ENCODE data around the gene COL6A2. TPM values are rescaled to one million over a fixed set of nuclear protein-coding genes. Genes with fewer than 3 reads are reported as not detected.
A peak's percentile ranks its signal among the peaks of the same experiment; 100 is the strongest.

Gene COL6A2
- total and polyA plus RNA-seq, 2 experiments from 2014 or later: 509 to 832 TPM

DNA sequence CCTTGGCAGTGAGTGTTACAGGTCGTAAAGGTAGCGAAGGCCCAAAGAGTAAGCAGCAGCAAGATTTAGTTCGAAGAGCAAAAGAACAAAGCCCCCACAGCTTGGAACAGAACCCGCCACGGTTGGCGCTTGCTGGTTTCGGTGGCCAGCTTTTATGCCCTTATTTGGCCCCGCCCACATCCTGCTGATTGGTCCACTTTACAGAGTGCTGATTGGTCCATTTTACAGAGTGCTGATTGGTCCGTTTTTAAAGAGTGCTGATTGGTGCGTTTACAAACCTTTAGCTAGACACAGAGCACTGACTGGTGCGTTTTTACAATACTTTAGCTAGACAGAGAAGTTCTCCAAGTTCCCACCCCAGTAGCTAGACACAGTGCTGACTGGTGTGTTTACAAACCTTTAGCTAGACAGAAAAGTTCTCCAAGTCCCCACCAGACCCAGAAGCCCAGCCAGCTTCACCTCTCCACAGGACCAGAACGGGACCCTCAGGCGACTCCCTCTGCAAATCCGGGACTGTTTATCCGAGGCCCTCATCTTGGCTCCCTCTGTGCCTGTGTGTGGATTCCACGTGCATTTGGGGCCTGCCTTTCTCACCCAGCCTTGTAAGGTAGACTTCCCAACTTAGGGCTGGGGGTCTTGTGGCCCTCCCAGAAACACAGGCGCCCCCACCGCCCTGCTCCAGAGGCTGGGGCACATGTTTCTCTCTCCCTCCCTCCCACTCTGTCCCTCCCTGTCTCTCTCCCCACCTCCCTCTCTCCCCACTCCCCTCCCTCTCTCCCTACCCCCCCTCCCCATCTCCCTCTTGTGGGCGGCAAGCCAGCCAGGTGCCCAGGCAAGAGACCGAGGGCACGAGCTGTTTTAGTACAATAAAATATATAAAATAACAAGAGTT is 44.9 kb downstream of the COL6A2 start:
- H3K4me3 ChIP-seq: no peak overlapping the region
- H3K27ac ChIP-seq: peak overlapping the region; percentile 76
- H3K27me3 ChIP-seq: no peaks in the 10 kb centered on the region
- H3K4me1 ChIP-seq (ENCODE audit: insufficient read depth): peaks cover 8% of the 10 kb centered on the region
- H4K20me1 ChIP-seq (ENCODE audit: insufficient read depth, poor library complexity, severe bottlenecking): no peaks in the 10 kb centered on the region
- H3K9me2 ChIP-seq (replicated peaks; ENCODE audit: insufficient read depth): no peaks in the 10 kb centered on the region
- H3K4me2 ChIP-seq: peak overlapping the region; percentile 80
- WGBS (ENCODE audit: low lambda C conversion rate, missing lambda C conversion rate): 83% methylated on average over 19 of the region's 21 CpGs
- no peaks in the 10 kb centered on the region for H3K36me3 ChIP-seq (replicated peaks; ENCODE audit: insufficient read depth, low read depth)
- no peaks in the 10 kb centered on the region for H3K79me2 ChIP-seq
- TF ChIP-seq EZH2phosphoT487 (IDR thresholded peaks at IDR 0.05; ENCODE audit: low read depth, severe bottlenecking, unreplicated experiment): no peak
- TF ChIP-seq EZH2 (IDR thresholded peaks at IDR 0.05; ENCODE audit: borderline replicate concordance): no peak
- TF ChIP-seq, protein P1, sequence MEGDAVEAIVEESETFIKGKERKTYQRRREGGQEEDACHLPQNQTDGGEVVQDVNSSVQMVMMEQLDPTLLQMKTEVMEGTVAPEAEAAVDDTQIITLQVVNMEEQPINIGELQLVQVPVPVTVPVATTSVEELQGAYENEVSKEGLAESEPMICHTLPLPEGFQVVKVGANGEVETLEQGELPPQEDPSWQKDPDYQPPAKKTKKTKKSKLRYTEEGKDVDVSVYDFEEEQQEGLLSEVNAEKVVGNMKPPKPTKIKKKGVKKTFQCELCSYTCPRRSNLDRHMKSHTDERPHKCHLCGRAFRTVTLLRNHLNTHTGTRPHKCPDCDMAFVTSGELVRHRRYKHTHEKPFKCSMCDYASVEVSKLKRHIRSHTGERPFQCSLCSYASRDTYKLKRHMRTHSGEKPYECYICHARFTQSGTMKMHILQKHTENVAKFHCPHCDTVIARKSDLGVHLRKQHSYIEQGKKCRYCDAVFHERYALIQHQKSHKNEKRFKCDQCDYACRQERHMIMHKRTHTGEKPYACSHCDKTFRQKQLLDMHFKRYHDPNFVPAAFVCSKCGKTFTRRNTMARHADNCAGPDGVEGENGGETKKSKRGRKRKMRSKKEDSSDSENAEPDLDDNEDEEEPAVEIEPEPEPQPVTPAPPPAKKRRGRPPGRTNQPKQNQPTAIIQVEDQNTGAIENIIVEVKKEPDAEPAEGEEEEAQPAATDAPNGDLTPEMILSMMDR (IDR thresholded peaks at IDR 0.05; ENCODE audit: poor library complexity): no peak
- H2AFZ ChIP-seq: no peak overlapping the region
- DNase-seq (ENCODE audit: low spot score): no peak
- H3K9me3 ChIP-seq (ENCODE audit: low read depth): no peaks in the 10 kb centered on the region

DNA sequence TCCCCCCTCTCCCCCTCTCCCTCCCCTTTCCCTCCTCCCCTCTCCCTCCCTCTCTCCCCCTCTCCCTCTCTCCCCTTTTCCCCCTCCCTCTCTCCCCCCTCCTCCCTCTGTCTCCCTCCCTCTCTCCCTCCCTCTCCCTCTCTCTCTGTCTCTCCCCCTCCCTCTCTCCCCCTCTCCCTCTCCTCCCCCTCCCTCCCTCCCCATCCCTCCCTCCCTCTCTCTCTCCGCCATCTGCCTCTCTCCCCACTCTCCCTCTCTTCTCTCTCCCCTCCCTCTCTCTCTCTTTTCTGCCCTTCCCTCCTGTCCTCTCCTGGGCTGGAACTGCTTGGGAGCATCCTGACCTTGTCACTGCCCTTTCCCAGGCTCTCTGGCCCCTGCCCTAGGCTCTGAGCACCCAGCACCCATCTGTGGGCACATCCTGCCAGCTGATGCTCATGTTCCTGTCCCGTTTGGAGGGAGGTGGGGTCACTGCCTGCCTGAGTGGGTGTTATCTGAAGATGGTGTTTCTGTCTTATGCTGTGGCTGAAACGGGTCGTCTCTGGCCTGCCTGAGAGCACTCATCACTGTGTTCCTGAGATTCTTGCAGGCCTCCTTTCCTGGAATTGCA is 46.7 kb downstream of the COL6A2 start:
- 32% methylated on average over 3 of the region's 4 CpGs for WGBS (ENCODE audit: low lambda C conversion rate, missing lambda C conversion rate)
- no peak overlapping the region for H3K4me2 ChIP-seq

DNA sequence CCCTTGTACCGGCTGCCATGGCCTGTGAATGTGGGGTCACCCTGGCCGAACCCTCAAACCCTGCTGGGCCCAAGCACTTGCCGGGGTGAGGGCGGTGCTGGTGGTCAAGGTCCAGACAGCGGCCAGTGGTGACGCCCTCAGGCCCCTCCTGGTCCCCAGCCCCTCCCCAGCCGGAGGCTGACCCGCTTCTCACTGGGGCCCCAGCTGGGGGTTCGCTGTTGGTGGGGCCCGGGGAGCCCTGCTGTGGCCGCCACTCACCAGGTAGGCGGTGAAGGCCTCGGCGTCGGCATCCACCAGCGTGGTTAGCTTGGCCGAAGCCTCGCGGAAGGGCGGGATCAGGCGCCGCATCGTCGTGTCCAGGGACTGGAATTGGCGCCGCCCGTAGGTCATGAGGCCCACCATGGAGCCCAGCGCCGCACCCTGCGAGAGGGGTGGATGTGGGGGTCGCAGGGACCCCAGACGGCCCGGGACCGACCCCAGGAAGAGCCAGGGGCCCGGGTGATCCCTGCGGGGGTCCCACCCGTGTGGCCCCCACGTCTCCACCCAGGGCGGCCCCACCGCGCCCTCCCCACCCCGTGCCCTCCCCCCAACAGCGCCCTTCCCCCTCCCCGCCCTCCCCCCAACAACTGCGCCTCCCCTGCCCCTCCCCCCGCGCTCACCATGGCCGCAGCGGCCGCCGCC is 47.4 kb downstream of the COL6A2 start:
- DNase-seq (ENCODE audit: low spot score): no peak
- Histone ChIP-seq H3K79me2 (no peaks in the 10 kb centered on the region), H3K4me3 (no peak overlapping the region), H3K9me2 (replicated peaks; ENCODE audit: insufficient read depth) (no peaks in the 10 kb centered on the region), H3K4me2 (no peak overlapping the region), H3K36me3 (replicated peaks; ENCODE audit: insufficient read depth, low read depth) (no peaks in the 10 kb centered on the region), H3K9me3 (ENCODE audit: low read depth) (no peaks in the 10 kb centered on the region), H2AFZ (no peak overlapping the region), H3K27me3 (no peaks in the 10 kb centered on the region), H3K27ac (no peak overlapping the region), H4K20me1 (ENCODE audit: insufficient read depth, poor library complexity, severe bottlenecking) (no peaks in the 10 kb centered on the region), H3K4me1 (ENCODE audit: insufficient read depth) (peaks cover 8% of the 10 kb centered on the region)
- no peak for TF ChIP-seq EZH2phosphoT487 (IDR thresholded peaks at IDR 0.05; ENCODE audit: low read depth, severe bottlenecking, unreplicated experiment)
- TF ChIP-seq, protein P1 (IDR thresholded peaks at IDR 0.05; ENCODE audit: poor library complexity): no peak
- no peak for TF ChIP-seq EZH2 (IDR thresholded peaks at IDR 0.05; ENCODE audit: borderline replicate concordance)
- WGBS (ENCODE audit: low lambda C conversion rate, missing lambda C conversion rate): 95% methylated on average over 12 of the region's 51 CpGs

More for the DNA sequence above, 46.7 kb downstream of the COL6A2 start:
- Histone ChIP-seq H3K9me2 (replicated peaks; ENCODE audit: insufficient read depth) (no peaks in the 10 kb centered on the region), H2AFZ (no peak overlapping the region), H4K20me1 (ENCODE audit: insufficient read depth, poor library complexity, severe bottlenecking) (no peaks in the 10 kb centered on the region), H3K9me3 (ENCODE audit: low read depth) (no peaks in the 10 kb centered on the region), H3K36me3 (replicated peaks; ENCODE audit: insufficient read depth, low read depth) (no peaks in the 10 kb centered on the region), H3K79me2 (no peaks in the 10 kb centered on the region), H3K4me1 (ENCODE audit: insufficient read depth) (peaks cover 8% of the 10 kb centered on the region), H3K27ac (no peak overlapping the region), H3K4me3 (no peak overlapping the region), H3K27me3 (no peaks in the 10 kb centered on the region)
- no peak for DNase-seq (ENCODE audit: low spot score)
- TF ChIP-seq EZH2phosphoT487 (IDR thresholded peaks at IDR 0.05; ENCODE audit: low read depth, severe bottlenecking, unreplicated experiment): no peak
- TF ChIP-seq, protein P1 (IDR thresholded peaks at IDR 0.05; ENCODE audit: poor library complexity): no peak
- no peak for TF ChIP-seq EZH2 (IDR thresholded peaks at IDR 0.05; ENCODE audit: borderline replicate concordance)
